CD4-positive, alpha-beta T cell treated with Interleukin-10 for 1 hour (primary cell): Measurements from ENCODE around the gene CAPN7.
"Not testable (repeated sequence)": the region's sequence is repeated elsewhere in the genome, so short reads cannot be mapped to it uniquely, and the experiment has no call there.

Source experiments
- DNase-seq: peaks from one replicate; pipeline ENCODE4 v3.0.0-alpha.2; 2020

The CAPN7 gene

DNA sequence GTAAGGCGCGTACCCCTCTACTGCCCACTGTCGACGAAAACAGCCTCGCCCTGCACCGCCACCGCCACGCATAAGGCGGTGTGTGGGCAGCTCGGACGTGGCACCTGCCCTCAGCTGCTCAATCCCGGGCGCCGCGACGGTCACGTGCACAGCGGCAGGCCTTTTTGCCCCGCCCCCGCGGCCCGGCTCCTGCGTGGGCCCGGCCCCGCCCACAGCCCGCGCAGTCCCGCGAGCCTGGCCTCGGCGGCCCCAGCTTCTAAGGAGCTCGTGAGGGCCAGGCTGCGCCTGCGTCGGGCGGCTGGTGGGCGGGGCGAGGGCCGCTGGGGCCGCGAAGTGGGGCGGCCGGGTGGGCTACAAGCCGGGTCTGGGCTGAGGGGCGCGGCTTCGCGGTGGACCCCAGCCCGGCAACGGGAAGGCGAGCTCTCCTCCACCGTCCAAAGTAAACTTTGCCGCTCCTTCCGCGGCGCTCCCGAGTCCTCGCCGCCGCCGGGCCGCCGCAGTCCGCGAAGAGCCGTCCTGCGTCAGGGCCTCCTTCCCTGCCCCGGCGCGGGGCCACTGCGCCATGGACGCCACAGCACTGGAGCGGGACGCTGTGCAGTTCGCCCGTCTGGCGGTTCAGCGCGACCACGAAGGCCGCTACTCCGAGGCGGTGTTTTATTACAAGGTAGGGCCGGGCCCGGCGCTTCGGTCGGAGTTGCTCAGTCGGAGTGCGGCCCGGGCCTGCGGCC lies at the start of gene CAPN7:
Gene CAPN7, plus strand, starts transcription at position 313 of the 728 bp plus-strand sequence. Its CDS starts 250 bp downstream, at position 563.
- DNase-seq, result peak; percentile 96

DNA sequence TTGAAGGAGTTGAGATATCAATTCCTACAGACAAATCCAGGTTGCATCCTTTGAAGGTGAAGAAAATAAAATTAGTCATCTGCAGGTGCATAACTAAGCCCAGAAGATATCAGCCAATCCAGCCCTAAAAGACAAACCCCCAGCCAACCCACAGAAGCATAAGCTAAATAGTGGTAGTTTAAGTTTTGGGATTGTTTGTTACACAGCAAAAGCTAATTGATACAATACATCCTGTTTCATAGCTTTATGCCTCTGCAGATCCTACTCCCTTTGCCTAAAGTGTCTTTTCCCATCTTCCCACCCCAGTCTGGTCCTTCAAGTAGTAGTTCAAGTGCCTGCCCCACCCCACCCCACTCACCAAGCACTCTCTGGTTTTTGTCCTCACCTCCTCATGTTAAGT lies 48.6 kb upstream of the CAPN7 start:
- no peak for DNase-seq

- no peak for DNase-seq
Observed at GRCh38 chr3:15159501-15160136, 46.4 kb upstream of the CAPN7 start.

DNA sequence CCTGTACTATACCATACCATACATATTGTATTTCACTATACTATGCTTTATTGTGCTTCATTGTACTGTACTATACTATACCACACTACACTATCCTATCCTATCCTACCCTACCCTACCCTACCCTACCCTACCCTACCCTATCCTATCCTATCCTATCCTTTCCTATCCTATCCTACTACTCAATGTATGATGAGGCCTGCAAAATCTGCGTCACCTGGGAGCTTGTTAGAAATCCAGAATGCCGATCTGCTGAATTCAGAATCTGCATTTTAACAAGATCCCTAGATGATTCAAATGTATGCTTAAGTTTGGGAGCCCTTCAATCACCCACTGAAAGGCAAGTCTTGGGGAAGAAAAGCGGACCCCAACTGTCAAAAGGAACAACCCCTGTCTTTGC lies 45.4 kb upstream of the CAPN7 start:
- no peak for DNase-seq

DNA sequence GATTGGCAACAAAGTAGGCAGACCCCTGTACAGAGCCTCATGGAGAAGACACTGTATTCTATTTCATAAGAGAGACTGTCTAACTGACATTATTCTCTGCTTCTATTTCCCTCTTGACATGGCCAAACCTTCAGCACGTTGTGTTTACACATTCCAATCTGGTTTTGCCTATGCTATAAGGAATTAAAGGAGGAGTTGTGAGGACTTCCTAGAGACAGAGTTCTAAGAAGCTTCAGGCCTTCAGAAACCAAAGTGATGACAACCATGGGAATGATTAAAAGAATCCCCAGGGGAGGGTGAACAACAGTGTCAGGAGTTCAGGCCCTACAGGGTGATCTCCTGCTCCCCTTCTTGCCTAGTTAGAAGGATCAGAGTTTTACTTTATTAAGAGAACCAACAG lies 44.9 kb upstream of the CAPN7 start:
- no peak for DNase-seq

DNA sequence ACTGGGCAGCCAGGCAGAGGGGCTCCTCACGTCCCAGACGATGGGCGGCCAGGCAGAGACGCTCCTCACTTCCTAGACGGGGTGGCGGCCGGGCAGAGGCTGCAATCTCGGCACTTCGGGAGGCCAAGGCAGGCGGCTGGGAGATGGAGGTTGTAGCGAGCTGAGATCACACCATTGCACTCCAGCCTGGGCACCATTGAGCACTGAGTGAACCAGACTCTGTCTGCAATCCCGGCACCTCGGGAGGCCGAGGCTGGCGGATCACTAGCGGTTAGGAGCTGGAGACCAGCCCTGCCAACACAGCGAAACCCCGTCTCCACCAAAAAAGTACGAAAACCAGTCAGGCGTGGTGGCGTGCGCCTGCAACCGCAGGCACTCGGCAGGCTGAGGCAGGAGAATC lies 42.4 kb upstream of the CAPN7 start:
- DNase-seq, result not testable (repeated sequence)

- DNase-seq, result no peak
Observed at GRCh38 chr3:15164340-15164739, 41.7 kb upstream of the CAPN7 start.

GRCh38 chr3:15165061-15165460 lies 41.0 kb upstream of the CAPN7 start:
- DNase-seq, result no peak

- not testable (repeated sequence) for DNase-seq
Observed at GRCh38 chr3:15166391-15166790, 39.7 kb upstream of the CAPN7 start.

- no peak for DNase-seq
Observed at GRCh38 chr3:15171096-15171495, 35.0 kb upstream of the CAPN7 start.

DNA sequence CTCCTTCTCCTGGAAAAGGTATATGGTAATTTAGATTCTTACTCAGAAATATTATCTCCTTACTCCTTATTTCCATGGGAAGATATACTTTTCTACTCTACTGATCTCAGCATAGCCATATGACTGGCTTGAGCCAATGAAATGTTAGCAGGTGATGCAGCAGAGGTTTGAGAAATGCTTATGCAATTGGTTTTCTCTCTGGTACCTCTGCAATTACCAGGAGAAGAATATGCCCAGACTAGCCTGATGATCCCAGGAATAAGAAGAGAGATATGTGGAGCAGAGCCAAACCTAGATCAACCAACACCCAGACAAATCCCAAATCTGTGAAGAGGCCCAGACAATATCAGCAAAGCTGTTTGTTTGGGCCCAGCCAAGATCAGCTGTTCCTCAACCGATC lies 33.2 kb upstream of the CAPN7 start:
- DNase-seq, result no peak

DNA sequence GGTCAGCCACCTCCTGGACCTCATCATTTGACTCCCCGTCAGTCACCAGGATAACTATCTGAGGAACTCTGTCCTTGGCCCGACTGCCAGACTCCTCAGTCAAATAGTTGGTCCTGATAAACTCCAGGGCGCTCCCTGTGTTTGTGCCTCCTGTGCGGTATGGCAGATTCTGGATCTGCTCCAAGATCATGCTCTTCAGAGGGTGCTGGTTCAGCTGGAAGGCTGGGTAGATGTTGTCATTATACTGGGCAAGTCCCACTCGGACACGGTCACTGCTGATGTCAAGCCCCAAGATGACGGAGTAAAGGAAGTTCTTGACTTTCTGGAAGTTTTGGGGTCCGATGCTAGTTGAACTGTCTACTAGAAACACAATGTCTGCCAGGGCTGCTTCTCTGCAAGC lies 31.1 kb upstream of the CAPN7 start:
- DNase-seq, result no peak

GRCh38 chr3:15175605-15176004 lies 30.4 kb upstream of the CAPN7 start:
- no peak for DNase-seq

- DNase-seq, result no peak
Observed at GRCh38 chr3:15180042-15180611, 25.9 kb upstream of the CAPN7 start.

- DNase-seq, result no peak
Observed at GRCh38 chr3:15181511-15181910, 24.5 kb upstream of the CAPN7 start.

- DNase-seq, result no peak
Observed at GRCh38 chr3:15181963-15182362, 24.1 kb upstream of the CAPN7 start.

DNA sequence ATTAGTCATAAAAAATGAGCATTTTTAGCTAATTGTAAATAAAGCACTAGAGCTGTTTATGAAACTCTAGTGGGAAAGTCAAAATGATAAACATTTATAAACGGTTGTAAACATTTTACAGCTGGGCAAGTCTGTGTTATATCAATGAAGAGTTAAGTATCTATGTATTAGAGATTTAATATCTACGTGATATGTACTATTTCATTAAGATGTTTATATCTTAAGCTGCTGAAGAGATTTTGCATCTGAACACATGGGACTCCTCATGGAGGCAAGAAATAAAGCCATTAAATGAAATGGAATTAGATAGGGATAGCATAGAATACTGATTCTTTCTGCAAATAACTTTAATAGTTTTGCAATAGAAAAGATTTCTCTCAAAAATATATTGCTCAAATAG lies 23.0 kb upstream of the CAPN7 start:
- DNase-seq, result no peak

- no peak for DNase-seq
Observed at GRCh38 chr3:15185404-15185803, 20.6 kb upstream of the CAPN7 start.

DNA sequence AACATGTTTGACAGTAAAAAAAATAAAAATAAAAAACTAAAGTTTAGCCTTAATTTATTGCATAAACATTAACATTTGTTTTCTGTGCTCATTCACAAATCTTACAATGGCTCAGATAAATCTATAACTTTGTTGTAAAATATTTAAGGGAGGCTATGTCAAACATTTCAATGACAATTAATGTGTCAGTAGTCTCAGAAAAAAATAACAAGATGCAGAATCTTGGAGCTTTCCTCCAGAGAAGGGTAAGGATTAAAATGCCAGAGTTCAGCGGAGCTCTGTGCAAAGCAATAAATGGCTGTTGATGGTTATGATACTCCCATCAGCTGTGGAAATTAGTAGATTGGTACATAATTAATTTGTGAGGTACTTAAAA lies 20.0 kb upstream of the CAPN7 start:
- no peak for DNase-seq

DNA sequence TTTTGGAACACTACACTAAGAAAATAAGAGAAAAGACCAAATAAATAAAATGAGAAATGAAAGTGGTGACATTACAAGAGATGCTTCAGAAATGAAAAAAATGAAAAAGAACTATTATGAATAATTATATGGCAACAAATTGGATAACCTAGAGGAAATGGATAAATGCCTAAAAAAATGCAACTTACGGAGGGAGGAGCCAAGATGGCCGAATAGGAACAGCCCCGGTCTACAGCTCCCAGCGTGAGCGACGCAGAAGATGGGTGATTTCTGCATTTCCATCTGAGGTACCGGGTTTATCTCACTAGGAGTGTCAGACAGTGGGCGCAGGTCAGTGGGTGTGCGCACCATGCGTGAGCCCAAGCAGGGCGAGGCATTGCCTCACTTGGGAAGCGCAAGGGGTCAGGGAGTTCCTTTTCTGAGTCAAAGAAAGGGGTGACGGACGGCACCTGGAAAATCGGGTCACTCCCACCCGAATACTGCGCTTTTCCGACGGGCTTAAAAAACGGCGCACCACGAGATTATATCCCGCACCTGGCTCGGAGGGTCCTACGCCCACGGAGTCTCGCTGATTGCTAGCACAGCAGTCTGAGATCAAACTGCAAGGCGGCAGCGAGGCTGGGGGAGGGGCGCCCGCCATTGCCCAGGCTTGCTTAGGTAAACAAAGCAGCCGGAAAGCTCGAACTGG lies 19.4 kb upstream of the CAPN7 start:
- not testable (repeated sequence) for DNase-seq

DNA sequence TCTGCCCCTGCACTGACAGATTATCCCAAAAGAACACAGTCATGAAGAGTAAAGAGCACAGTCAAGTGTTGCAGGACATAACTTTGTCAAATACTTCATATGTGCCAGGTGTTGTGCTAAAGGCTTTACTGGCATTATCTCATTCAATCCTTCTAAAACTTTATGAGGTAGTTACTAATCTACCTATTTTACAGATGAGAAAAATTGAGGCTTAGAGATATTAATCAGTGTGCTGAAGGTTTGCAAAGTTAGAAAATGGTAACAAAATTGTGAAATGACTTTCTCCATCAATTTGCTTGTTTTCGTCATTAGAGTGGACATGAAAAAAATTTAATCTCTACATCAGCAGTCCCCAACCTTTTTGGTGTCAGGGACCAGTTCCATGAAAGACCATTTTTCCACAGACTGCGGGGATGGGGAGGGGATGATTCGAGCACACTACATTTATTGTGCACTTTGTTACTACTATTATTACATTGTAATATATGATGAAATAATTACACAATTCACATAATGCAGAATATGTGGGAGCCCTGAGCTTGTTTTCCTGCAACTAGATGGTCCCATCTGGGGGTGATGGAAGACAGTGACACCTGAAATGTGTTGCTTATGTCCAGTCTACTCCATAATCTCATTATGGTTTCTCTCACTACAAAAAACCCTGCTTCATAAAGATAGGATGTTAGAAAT lies 8.6 kb upstream of the CAPN7 start:
- no peak for DNase-seq

DNA sequence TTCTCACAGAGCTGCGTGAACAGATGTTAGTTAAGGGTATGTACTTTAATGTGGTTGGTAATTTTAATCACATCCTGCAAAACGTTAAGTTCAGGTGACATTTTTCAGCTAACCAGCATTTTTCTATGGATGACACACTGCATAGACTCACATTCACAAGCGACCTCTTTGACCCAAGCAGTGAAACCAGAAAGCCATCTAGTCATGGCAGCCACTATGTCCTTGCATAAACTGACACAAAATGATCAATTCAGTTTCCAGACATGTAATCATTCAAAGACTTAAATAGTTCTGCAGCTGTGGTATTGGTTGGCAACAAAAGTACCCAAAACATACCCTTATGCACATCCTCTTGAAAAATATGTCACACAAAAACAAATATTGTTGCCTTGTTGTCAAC lies 7.4 kb upstream of the CAPN7 start:
- no peak for DNase-seq

DNA sequence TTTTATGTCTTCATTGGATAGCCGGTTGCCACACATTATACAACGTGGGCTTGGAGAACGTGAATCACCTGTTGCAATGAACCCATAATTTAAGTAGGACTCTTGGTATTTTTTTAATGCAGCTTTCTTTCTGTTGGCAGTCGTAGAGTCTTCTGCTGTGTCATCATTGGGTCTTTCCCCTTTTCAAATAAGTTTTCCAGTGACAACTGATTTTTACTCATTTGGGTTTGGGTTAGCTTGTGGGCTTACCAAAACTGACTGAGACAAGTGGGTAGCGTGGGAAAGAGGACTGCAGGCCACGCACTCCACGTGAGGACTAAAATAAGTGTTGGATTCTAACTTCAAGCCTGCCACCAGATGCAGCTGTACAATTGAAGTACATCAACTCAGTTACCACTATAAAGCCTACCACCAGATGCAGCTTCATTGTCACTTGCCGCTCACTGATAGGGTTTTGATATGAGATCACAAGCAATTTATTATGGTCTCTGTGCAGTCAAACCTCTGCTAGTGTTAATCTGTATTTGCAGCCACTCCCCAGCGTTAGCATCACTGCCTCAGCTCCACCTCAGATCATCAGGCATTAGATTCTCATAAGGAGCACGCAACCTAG lies 6.4 kb upstream of the CAPN7 start:
- DNase-seq, result no peak
